Activated CD4-positive, alpha-beta T cell treated with anti-CD3 and anti-CD28 coated beads, Interleukin-2, Interleukin-6, amounts not matched to agents 100 ng/mL and 50 ng/mL, durations not matched to agents 16 hours and 8 hours (primary cell): ENCODE measurements around the gene HK3.

Experiments used
- DNase-seq: peaks from one replicate; pipeline ENCODE4 v3.0.0-alpha.2; 2020

HK3 gene

GRCh38 chr5:176901260-176902101 lies 2.3 kb upstream of the HK3 start:
- DNase-seq, result peak; percentile 68

GRCh38 chr5:176900780-176901204 lies 1.6 kb upstream of the HK3 start:
- no peak for DNase-seq

GRCh38 chr5:176899946-176900779 lies 1.0 kb upstream of the HK3 start:
- DNase-seq, result no peak

- no peak for DNase-seq
Measured at GRCh38 chr5:176897263-176897662, 1.9 kb downstream of the HK3 start.

GRCh38 chr5:176895831-176896230 lies 3.3 kb downstream of the HK3 start:
- DNase-seq, result no peak

- no peak for DNase-seq
Measured at GRCh38 chr5:176894298-176894697, 4.8 kb downstream of the HK3 start.

GRCh38 chr5:176892663-176893062 lies 6.5 kb downstream of the HK3 start:
- no peak for DNase-seq

- no peak for DNase-seq
Measured at GRCh38 chr5:176891331-176891958, 7.7 kb downstream of the HK3 start.

- no peak for DNase-seq
Measured at GRCh38 chr5:176890455-176891330, 8.5 kb downstream of the HK3 start.

GRCh38 chr5:176889321-176890280 lies 9.5 kb downstream of the HK3 start:
- DNase-seq, result no peak

GRCh38 chr5:176888865-176889165 lies 10.3 kb downstream of the HK3 start:
- no peak for DNase-seq

GRCh38 chr5:176888016-176888864 lies 10.9 kb downstream of the HK3 start:
- DNase-seq, result no peak

- no peak for DNase-seq
Measured at GRCh38 chr5:176887252-176887849, 11.8 kb downstream of the HK3 start.

GRCh38 chr5:176886336-176887251 lies 12.6 kb downstream of the HK3 start:
- DNase-seq, result no peak

- no peak for DNase-seq
Measured at GRCh38 chr5:176884571-176884890, 14.6 kb downstream of the HK3 start.

GRCh38 chr5:176883700-176884570 lies 15.2 kb downstream of the HK3 start:
- DNase-seq, result no peak

- DNase-seq, result no peak
Measured at GRCh38 chr5:176882567-176882903, 16.6 kb downstream of the HK3 start.
